H1 (cell line): Measurements from ENCODE around the gene IFNAR2. TPM values are rescaled to one million over a fixed set of nuclear protein-coding genes. Genes with fewer than 3 reads are reported as not detected.

Experiments
- CTCF ChIA-PET: fragments of 300-600 bp; sonication (Branson Sonifier 250); formaldehyde crosslinking; loops from one replicate; lab custom pipeline; 2021; ENCODE audit not compliant: partially characterized antibody; lab: Charles Lee
- POLR2A ChIA-PET: fragments of 300-600 bp; sonication (Branson Sonifier 250); formaldehyde crosslinking; loops from one replicate; lab custom pipeline; 2021; ENCODE audit warnings: inconsistent platforms; ENCODE audit not compliant: partially characterized antibody; lab: Charles Lee
- DNase-seq, 2 experiments: peaks; one replicate each; pipeline versions ENCODE4 v3.0.0 to v3.0.0-alpha.2; 2010 to 2022; ENCODE audit warnings: low spot score in 2 of 2, low read depth in 1 of 2, mixed read lengths in 1 of 2
- FAIRE-seq: peaks from 2 replicates; lab custom pipeline; 2011; peaks lifted over from hg19 to GRCh38; lab: Jason Lieb, UNC
- H2AFZ ChIP-seq: 2 replicates; pipeline ENCODE4 v1.8.1; 2012; ENCODE audit warnings: low read length, inconsistent platforms
- H2AK5ac ChIP-seq: 2 replicates; pipeline ENCODE4 v1.6.1; 2013; ENCODE audit warnings: low read depth, low read length
- H2BK120ac ChIP-seq: replicated peaks from 2 replicates; pipeline ENCODE3; 2013; ENCODE audit warnings: low read depth, low read length, inconsistent platforms
- H2BK12ac ChIP-seq: 2 replicates; pipeline ENCODE4 v1.6.1; 2013; ENCODE audit warnings: low read depth, low read length
- H2BK15ac ChIP-seq: 2 replicates; pipeline ENCODE4 v1.6.1; 2013; ENCODE audit warnings: low read length
- H2BK20ac ChIP-seq: 2 replicates; pipeline ENCODE4 v1.6.1; 2013; ENCODE audit warnings: low read length
- H2BK5ac ChIP-seq: 2 replicates; pipeline ENCODE4 v1.6.1; 2013; ENCODE audit warnings: low read depth, low read length
- H3K14ac ChIP-seq: 2 replicates; pipeline ENCODE4 v1.6.1; 2013; ENCODE audit warnings: inconsistent platforms; ENCODE audit not compliant: insufficient read length
- H3K18ac ChIP-seq: 2 replicates; pipeline ENCODE4 v1.6.1; 2013; ENCODE audit warnings: low read length; ENCODE audit errors: extremely low read depth
- H3K23ac ChIP-seq: 2 replicates; pipeline ENCODE4 v1.6.1; 2013; ENCODE audit warnings: inconsistent platforms; ENCODE audit not compliant: insufficient read length
- H3K23me2 ChIP-seq: 2 replicates; pipeline ENCODE4 v1.6.1; 2013; ENCODE audit warnings: low read depth, low read length
- H3K27ac ChIP-seq: 2 replicates; pipeline ENCODE4 v1.6.1; 2011; ENCODE audit warnings: low read depth, low read length, inconsistent platforms
- H3K27me3 ChIP-seq, 4 experiments: replicated peaks in 1 of 4; 1 replicate in 1 of 4; 2 replicates in 3 of 4; pipeline versions ENCODE4 v1.6.1 to v1.8.1; 2011 to 2013; ENCODE audit warnings: low read length in 3 of 4, mild to moderate bottlenecking in 3 of 4, inconsistent platforms in 2 of 4, mixed read lengths in 2 of 4, moderate library complexity in 1 of 4; ENCODE audit not compliant: control insufficient read depth in 3 of 4, insufficient read depth in 3 of 4; ENCODE audit errors: extremely low read depth in 1 of 4
- H3K36me3 ChIP-seq, 4 experiments: 2 replicates each; pipeline versions ENCODE4 v1.6.1 to v1.8.1; 2011 to 2013; ENCODE audit warnings: mild to moderate bottlenecking in 4 of 4, low read length in 3 of 4, moderate library complexity in 2 of 4, control low read depth in 1 of 4, inconsistent platforms in 1 of 4; ENCODE audit not compliant: insufficient read depth in 4 of 4, control insufficient read depth in 2 of 4
- H3K4ac ChIP-seq: replicated peaks from 2 replicates; pipeline ENCODE3; 2013; ENCODE audit warnings: low read length, low read depth, mixed read lengths, inconsistent platforms; ENCODE audit not compliant: insufficient read length
- H3K4me1 ChIP-seq, 4 experiments: replicated peaks in 1 of 4; 1 replicate in 1 of 4; 2 replicates in 3 of 4; pipeline versions ENCODE4 v1.6.1 to v1.8.1; 2011 to 2013; ENCODE audit warnings: low read length in 3 of 4, inconsistent platforms in 2 of 4, mixed read lengths in 1 of 4; ENCODE audit not compliant: insufficient read depth in 4 of 4, control insufficient read depth in 3 of 4
- H3K4me2 ChIP-seq, 2 experiments: 2 replicates each; pipeline versions ENCODE4 v1.6.1 to v1.8.1; 2011 to 2013; ENCODE audit warnings: low read depth in 2 of 2, low read length in 2 of 2, control low read depth in 1 of 2, inconsistent platforms in 1 of 2, mild to moderate bottlenecking in 1 of 2; ENCODE audit not compliant: insufficient read depth in 1 of 2
- H3K4me3 ChIP-seq, 4 experiments: fragments of 200-600, 300-600 bp in 1 of 4; sonication (generic), shearing (Covaris generic), sonication (Bioruptor Twin) in 1 of 4; 2 replicates each; pipeline versions ENCODE4 v1.5.1 to v1.8.1; 2011 to 2016; ENCODE audit warnings: low read length in 4 of 4, low read depth in 3 of 4, control low read depth in 2 of 4, inconsistent platforms in 2 of 4, mild to moderate bottlenecking in 2 of 4, mixed read lengths in 1 of 4, moderate library complexity in 1 of 4; ENCODE audit not compliant: insufficient read depth in 2 of 4; ENCODE audit errors: extremely low read depth in 1 of 4
- H3K56ac ChIP-seq: replicated peaks from 2 replicates; pipeline ENCODE3; 2013; ENCODE audit warnings: low read depth, mild to moderate bottlenecking, mixed read lengths, low read length, inconsistent platforms; ENCODE audit not compliant: insufficient read length
- H3K79me1 ChIP-seq: 2 replicates; pipeline ENCODE4 v1.6.1; 2013; ENCODE audit warnings: low read depth, low read length, control low read depth
- H3K79me2 ChIP-seq, 2 experiments: 2 replicates each; pipeline versions ENCODE4 v1.6.1 to v1.8.1; 2012 to 2013; ENCODE audit warnings: low read length in 2 of 2, mild to moderate bottlenecking in 2 of 2, inconsistent platforms in 1 of 2; ENCODE audit not compliant: insufficient read depth in 2 of 2, control insufficient read depth in 1 of 2
- H3K9ac ChIP-seq, 4 experiments: replicated peaks in 1 of 4; 1 replicate in 1 of 4; 2 replicates in 3 of 4; pipeline versions ENCODE4 v1.6.1 to v1.8.1; 2011 to 2013; ENCODE audit warnings: low read depth in 3 of 4, low read length in 3 of 4, control low read depth in 2 of 4, mild to moderate bottlenecking in 2 of 4, moderate library complexity in 2 of 4, inconsistent platforms in 1 of 4; ENCODE audit errors: extremely low read depth in 1 of 4
- H3K9me3 ChIP-seq, 2 experiments: 2 replicates each; pipeline versions ENCODE4 v1.6.1 to v1.8.1; 2012 to 2013; ENCODE audit warnings: mild to moderate bottlenecking in 2 of 2, moderate library complexity in 2 of 2, control low read depth in 1 of 2, inconsistent platforms in 1 of 2, low read depth in 1 of 2, low read length in 1 of 2, mixed read lengths in 1 of 2; ENCODE audit not compliant: insufficient read depth in 2 of 2
- H4K20me1 ChIP-seq, 2 experiments: replicated peaks in 1 of 2; 2 replicates each; pipeline versions ENCODE3 to v1.8.1; 2011 to 2013; ENCODE audit warnings: inconsistent platforms in 2 of 2, low read length in 2 of 2, mild to moderate bottlenecking in 1 of 2; ENCODE audit not compliant: insufficient read depth in 2 of 2, control insufficient read depth in 1 of 2
- H4K5ac ChIP-seq: 2 replicates; pipeline ENCODE4 v1.6.1; 2013; ENCODE audit warnings: low read length, low read depth, mixed read lengths, inconsistent platforms; ENCODE audit not compliant: insufficient read length
- H4K8ac ChIP-seq: 2 replicates; pipeline ENCODE4 v1.8.0; 2013; ENCODE audit warnings: mild to moderate bottlenecking, moderate library complexity, low read length, inconsistent platforms; ENCODE audit not compliant: insufficient read depth; ENCODE audit errors: extremely low read depth
- H4K91ac ChIP-seq: replicated peaks from 2 replicates; pipeline ENCODE3; 2013; ENCODE audit warnings: low read length, mixed read lengths, inconsistent platforms; ENCODE audit not compliant: insufficient read length
- BCL11A ChIP-seq, 2 experiments: IDR thresholded peaks; one replicate each; pipeline ENCODE4 v1.6.1; 2011; ENCODE audit warnings: low read depth in 2 of 2, low read length in 2 of 2, mild to moderate bottlenecking in 2 of 2
- CBX8 ChIP-seq: fragments of 300-800, 300-1000 bp; sonication (generic); IDR thresholded peaks from 2 replicates; pipeline ENCODE4 v1.7.1; 2016; ENCODE audit warnings: low read depth, low read length, borderline replicate concordance
- CHD1 ChIP-seq: IDR thresholded peaks from 2 replicates; pipeline ENCODE4 v1.6.1; 2012; ENCODE audit warnings: low read depth, low read length, improper control_type of control experiment
- SIX5 ChIP-seq: IDR thresholded peaks from 2 replicates; pipeline ENCODE4 v1.6.1; 2011; ENCODE audit warnings: mild to moderate bottlenecking, low read depth, low read length
- SRF ChIP-seq: IDR thresholded peaks from 2 replicates; pipeline ENCODE4 v1.6.1; 2011; ENCODE audit warnings: mild to moderate bottlenecking, low read depth, low read length, moderate library complexity
- TAF1 ChIP-seq: IDR thresholded peaks from 2 replicates; pipeline ENCODE4 v1.6.1; 2011; ENCODE audit warnings: mild to moderate bottlenecking, low read depth, low read length
- TAF7 ChIP-seq: optimal IDR thresholded peaks from 2 replicates; pipeline ENCODE3; 2011; ENCODE audit warnings: low read depth, mild to moderate bottlenecking, inconsistent platforms, low read length, moderate library complexity, borderline replicate concordance
- WGBS, 2 experiments: shearing (Covaris generic) in 1 of 2; methylation state at CpG; one replicate each; pipeline versions ENCODE4 v1.1.6 to v1.1.7; 2013 to 2015; ENCODE audit warnings: low lambda C conversion rate in 2 of 2, mixed read lengths in 2 of 2, inconsistent platforms in 1 of 2, low coverage in 1 of 2, missing lambda C conversion rate in 1 of 2; ENCODE audit not compliant: insufficient replicate concordance in 2 of 2, insufficient coverage in 1 of 2, insufficient read length in 1 of 2; ENCODE audit errors: extremely low coverage in 1 of 2, missing lambda C conversion rate in 1 of 2; 5-methylcytosine and 5-hydroxymethylcytosine counted together
- polyA plus RNA-seq, 7 experiments: library from polyadenylated mRNA; depleted of rRNA in 3 of 7; stranded (reverse) in 5 of 7; unstranded in 2 of 7; fragments of >200 nt in 5 of 7; fragments of 200-250 nt in 2 of 7; gene quantifications; 1 replicate in 5 of 7; 2 replicates in 1 of 7; 4 replicates in 1 of 7; pipeline versions ENCODE4 v1.2.1 to v1.2.3, GENCODE V29; 2011 to 2013; ENCODE audit warnings: missing spikeins in 2 of 7, mixed read lengths in 2 of 7
- total RNA-seq: library from RNA; stranded (reverse); fragmentation: NEBNext Ultra II Directional; extraction: Animal tissue kit (Norgen Biotek cat#: 25700); gene quantifications from 2 replicates; pipeline ENCODE4 v1.2.1, GENCODE V29; 2021

IFNAR2 gene
- total and polyA plus RNA-seq, 2 of the 8 experiments (the other 6 are each of a cell fraction or from before 2014, with no cell fraction given): 12.2 to 16.1 TPM

- Histone ChIP-seq H2BK15ac (no peak overlapping the region), H4K5ac (no peak overlapping the region), H3K14ac (no peak overlapping the region), H3K27me3 (no peaks in the 10 kb centered on the region), H3K79me2 (no peaks in the 10 kb centered on the region), H3K27ac (no peak overlapping the region), H4K91ac (no peak overlapping the region), H3K79me1 (no peaks in the 10 kb centered on the region), H2AK5ac (no peak overlapping the region), H3K23me2 (peaks cover 2% of the 10 kb centered on the region; the same call in 1 of the 2 replicates), H3K9ac (no peak overlapping the region), H2BK120ac (no peak overlapping the region), H3K4me3 (no peak overlapping the region), H3K36me3 (no peaks in the 10 kb centered on the region), H2AFZ (no peak overlapping the region), H3K23ac (no peak overlapping the region), H3K4ac (no peak overlapping the region), H2BK12ac (no peak overlapping the region), H3K56ac (no peak overlapping the region), H4K8ac (no peak overlapping the region), H2BK20ac (no peak overlapping the region), H3K4me1 (peaks cover 0 to 3% (median 0%) of the 10 kb centered on the region in 4 experiments; a peak in 1 of 7 replicates), H2BK5ac (no peak overlapping the region), H3K9me3 (peaks cover 0 to 3% of the 10 kb centered on the region in 2 experiments; a peak in 1 of 4 replicates), H3K18ac (no peak overlapping the region), H4K20me1 (peaks cover 0 to 2% of the 10 kb centered on the region in 2 experiments), H3K4me2 (no peak overlapping the region)
- DNase-seq (no peak), FAIRE-seq (no peak)
- 71% methylated on average over 5 of the region's 5 CpGs; no CpG with 5 or more reads in 1 of the 2 experiments for WGBS, 2 experiments
- TF ChIP-seq SIX5: no peak
- no peak for TF ChIP-seq CBX8
- TF ChIP-seq TAF1: no peak
- no peak for TF ChIP-seq TAF7
- no peak for TF ChIP-seq BCL11A (IDR thresholded peaks at IDR 0.05; ENCODE audit: low read depth in 2 of 2, low read length in 2 of 2)
- TF ChIP-seq CHD1: no peak
- no peak for TF ChIP-seq SRF
- ChIA-PET CTCF (interaction anchor here (0.5 to 2.5 kb wide), 4 partner anchors 34 to 308 kb away, joined by 3 to 7 read pairs (median 4); no protein-coding TSS in a partner anchor), POLR2A (interaction anchor here (0.6 kb wide), 1 partner anchor 33 kb away, joined by 3 read pairs; no protein-coding TSS in a partner anchor)
Observed at GRCh38 chr21:33203371-33203724, 26.4 kb upstream of the IFNAR2 start.
